CD4-positive, CD25-positive, alpha-beta regulatory T cell (primary cell): ENCODE data around the gene ANKRD6. TPM values are rescaled to one million over a fixed set of nuclear protein-coding genes. Genes with fewer than 3 reads are reported as not detected.

ENCODE experiments used
- ATAC-seq, 2 donors: fragments of 150-1000 bp; cut with Tn5 transposase; one replicate each; pipeline ENCODE4 v1.10.0; 2021; ENCODE audit warnings: low read depth in 2 of 2, moderate number of reproducible peaks in 2 of 2, moderate library complexity in 1 of 2
- DNase-seq, 3 donors: peaks; one replicate each; pipeline versions ENCODE4 v3.0.0 to v3.0.0-alpha.2; 2012 to 2022; ENCODE audit warnings: mixed read lengths in 1 of 3
- H3K27ac ChIP-seq: one replicate; pipeline ENCODE4 v1.7.0; 2013; ENCODE audit warnings: mild to moderate bottlenecking, low read length; ENCODE audit not compliant: insufficient read depth, poor library complexity, severe bottlenecking
- H3K27me3 ChIP-seq: one replicate; pipeline ENCODE4 v1.7.0; 2013; ENCODE audit warnings: low read length; ENCODE audit not compliant: control insufficient read depth, insufficient read depth
- H3K36me3 ChIP-seq: one replicate; pipeline ENCODE4 v1.7.0; 2013; ENCODE audit warnings: mild to moderate bottlenecking, low read length, moderate library complexity; ENCODE audit not compliant: control insufficient read depth, insufficient read depth
- H3K4me1 ChIP-seq: 2 replicates; pipeline ENCODE4 v1.7.0; 2013; ENCODE audit warnings: mild to moderate bottlenecking, low read length; ENCODE audit not compliant: insufficient read depth, control insufficient read depth, poor library complexity, severe bottlenecking
- H3K4me3 ChIP-seq: one replicate; pipeline ENCODE4 v1.7.0; 2013; ENCODE audit warnings: low read depth, mild to moderate bottlenecking, low read length, moderate library complexity
- H3K9me3 ChIP-seq, 2 experiments: 1 replicate in 1 of 2; 2 replicates in 1 of 2; pipeline ENCODE4 v1.7.0; 2013; ENCODE audit warnings: low read length in 2 of 2, mild to moderate bottlenecking in 1 of 2, moderate library complexity in 1 of 2; ENCODE audit not compliant: control insufficient read depth in 2 of 2
- H3K27ac Mint-ChIP-seq, 3 donors: one replicate each; pipeline ENCODE4 v1.8.0; 2020 to 2022; ENCODE audit warnings: mild to moderate bottlenecking in 3 of 3, mixed read lengths in 3 of 3, moderate library complexity in 2 of 3
- H3K27me3 Mint-ChIP-seq: one replicate; pipeline ENCODE4 v1.8.0; 2022; ENCODE audit warnings: mild to moderate bottlenecking, mixed read lengths
- H3K36me3 Mint-ChIP-seq: one replicate; pipeline ENCODE4 v1.8.0; 2020; ENCODE audit warnings: mixed read lengths
- H3K4me1 Mint-ChIP-seq, 4 donors: one replicate each; pipeline ENCODE4 v1.8.0; 2020 to 2022; ENCODE audit warnings: mixed read lengths in 4 of 4, mild to moderate bottlenecking in 1 of 4
- H3K4me3 Mint-ChIP-seq, 4 donors: one replicate each; pipeline ENCODE4 v1.8.0; 2020 to 2022; ENCODE audit warnings: mild to moderate bottlenecking in 4 of 4, mixed read lengths in 4 of 4, moderate library complexity in 3 of 4
- H3K9me3 Mint-ChIP-seq, 7 donors: one replicate each; pipeline ENCODE4 v1.8.0; 2020 to 2022; ENCODE audit warnings: mixed read lengths in 7 of 7, mild to moderate bottlenecking in 3 of 7, moderate library complexity in 2 of 7
- polyA plus RNA-seq, 4 donors: library from polyadenylated mRNA; unstranded; fragments of 300-500 nt; fragmentation: Illumina TruSeq; gene quantifications; one replicate each; pipeline ENCODE4 v1.2.3, GENCODE V29; 2021
- total RNA-seq: library from RNA; stranded (reverse); gene quantifications from one replicate; pipeline ENCODE4 v1.2.3, GENCODE V29; 2022

ANKRD6 gene
- total and polyA plus RNA-seq, 5 donors from 2014 or later, result 0.54 to 6.0 (median 1.4) TPM

- ATAC-seq (no peak), DNase-seq (no peak)
- Mint-ChIP-seq H3K27me3 (peaks cover 4% of the 10 kb centered on the region), H3K4me3 (no peak overlapping the region), H3K27ac (no peak overlapping the region), H3K4me1 (no peaks in the 10 kb centered on the region), H3K9me3 (peaks cover 0 to 4% (median 1%) of the 10 kb centered on the region in 7 donors), H3K36me3 (peaks cover 6% of the 10 kb centered on the region)
- Histone ChIP-seq H3K27me3 (no peaks in the 10 kb centered on the region), H3K9me3 (no peaks in the 10 kb centered on the region), H3K36me3 (no peaks in the 10 kb centered on the region), H3K4me1 (no peaks in the 10 kb centered on the region), H3K4me3 (no peak overlapping the region), H3K27ac (no peak overlapping the region)
Measured at GRCh38 chr6:89458704-89459103, 25.8 kb downstream of the ANKRD6 start.

- no peak overlapping the region for H3K27ac Mint-ChIP-seq
- Histone ChIP-seq H3K27ac (no peak overlapping the region), H3K4me1 (no peaks in the 10 kb centered on the region), H3K27me3 (no peaks in the 10 kb centered on the region), H3K36me3 (no peaks in the 10 kb centered on the region), H3K4me3 (no peak overlapping the region), H3K9me3 (no peaks in the 10 kb centered on the region)
- H3K9me3 Mint-ChIP-seq, result peaks cover 0 to 4% (median 1%) of the 10 kb centered on the region in 7 donors
- H3K27me3 Mint-ChIP-seq, result peaks cover 6% of the 10 kb centered on the region
- no peaks in the 10 kb centered on the region for H3K4me1 Mint-ChIP-seq
- ATAC-seq, result no peak
- H3K36me3 Mint-ChIP-seq, result peaks cover 6% of the 10 kb centered on the region
- no peak overlapping the region for H3K4me3 Mint-ChIP-seq
- DNase-seq, result no peak
Measured at GRCh38 chr6:89459501-89459900, 26.5 kb downstream of the ANKRD6 start.

- H3K27me3 Mint-ChIP-seq, result peaks cover 8% of the 10 kb centered on the region
- H3K27ac Mint-ChIP-seq, result no peak overlapping the region
- Histone ChIP-seq H3K27me3 (no peaks in the 10 kb centered on the region), H3K27ac (no peak overlapping the region), H3K4me3 (no peak overlapping the region), H3K36me3 (no peaks in the 10 kb centered on the region), H3K4me1 (no peaks in the 10 kb centered on the region), H3K9me3 (no peaks in the 10 kb centered on the region)
- ATAC-seq (no peak), DNase-seq (no peak)
- no peak overlapping the region for H3K4me3 Mint-ChIP-seq
- peaks cover 0 to 4% (median 0%) of the 10 kb centered on the region in 7 donors for H3K9me3 Mint-ChIP-seq
- H3K4me1 Mint-ChIP-seq, result no peaks in the 10 kb centered on the region
- H3K36me3 Mint-ChIP-seq, result peaks cover 3% of the 10 kb centered on the region
Measured at GRCh38 chr6:89460713-89461112, 27.8 kb downstream of the ANKRD6 start.

- H3K36me3 ChIP-seq, result no peaks in the 10 kb centered on the region
- no peak overlapping the region for H3K4me3 Mint-ChIP-seq
- no peak overlapping the region for H3K27ac ChIP-seq
- no peaks in the 10 kb centered on the region for H3K4me1 Mint-ChIP-seq
- no peaks in the 10 kb centered on the region for H3K9me3 ChIP-seq
- H3K9me3 Mint-ChIP-seq, result peaks cover 0 to 4% (median 0%) of the 10 kb centered on the region in 7 donors
- no peak overlapping the region for H3K27ac Mint-ChIP-seq
- H3K4me1 ChIP-seq, result no peaks in the 10 kb centered on the region
- ATAC-seq (no peak), DNase-seq (no peak)
- peaks cover 12% of the 10 kb centered on the region for H3K27me3 Mint-ChIP-seq
- no peaks in the 10 kb centered on the region for H3K27me3 ChIP-seq
- no peaks in the 10 kb centered on the region for H3K36me3 Mint-ChIP-seq
- H3K4me3 ChIP-seq, result no peak overlapping the region
Measured at GRCh38 chr6:89462503-89462902, 29.6 kb downstream of the ANKRD6 start.

- Mint-ChIP-seq H3K36me3 (no peaks in the 10 kb centered on the region), H3K27me3 (peaks cover 12% of the 10 kb centered on the region), H3K27ac (no peak overlapping the region), H3K4me3 (no peak overlapping the region), H3K4me1 (no peaks in the 10 kb centered on the region), H3K9me3 (peaks cover 0 to 1% (median 0%) of the 10 kb centered on the region in 7 donors)
- Histone ChIP-seq H3K4me1 (no peaks in the 10 kb centered on the region), H3K4me3 (no peak overlapping the region), H3K27me3 (no peaks in the 10 kb centered on the region), H3K27ac (no peak overlapping the region), H3K36me3 (no peaks in the 10 kb centered on the region), H3K9me3 (no peaks in the 10 kb centered on the region)
- DNase-seq (no peak), ATAC-seq (no peak)
Measured at GRCh38 chr6:89464295-89464694, 31.3 kb downstream of the ANKRD6 start.

- Histone ChIP-seq H3K9me3 (no peaks in the 10 kb centered on the region), H3K27ac (no peak overlapping the region), H3K4me1 (no peaks in the 10 kb centered on the region), H3K4me3 (no peak overlapping the region), H3K36me3 (no peaks in the 10 kb centered on the region), H3K27me3 (no peaks in the 10 kb centered on the region)
- H3K9me3 Mint-ChIP-seq, result peaks cover 0 to 1% (median 0%) of the 10 kb centered on the region in 7 donors
- DNase-seq (no peak), ATAC-seq (no peak)
- no peaks in the 10 kb centered on the region for H3K36me3 Mint-ChIP-seq
- H3K27ac Mint-ChIP-seq, result no peak overlapping the region
- no peaks in the 10 kb centered on the region for H3K4me1 Mint-ChIP-seq
- no peak overlapping the region for H3K4me3 Mint-ChIP-seq
- H3K27me3 Mint-ChIP-seq, result peaks cover 20% of the 10 kb centered on the region
Measured at GRCh38 chr6:89467437-89467836, 34.5 kb downstream of the ANKRD6 start.

- Mint-ChIP-seq H3K27me3 (peaks cover 24% of the 10 kb centered on the region), H3K36me3 (no peaks in the 10 kb centered on the region), H3K4me3 (no peak overlapping the region), H3K27ac (no peak overlapping the region), H3K4me1 (peaks cover 0 to under 1% (median 0%) of the 10 kb centered on the region in 4 donors), H3K9me3 (peaks cover 0 to 1% (median 0%) of the 10 kb centered on the region in 7 donors)
- Histone ChIP-seq H3K4me1 (no peaks in the 10 kb centered on the region), H3K27me3 (no peaks in the 10 kb centered on the region), H3K4me3 (no peak overlapping the region), H3K27ac (no peak overlapping the region), H3K9me3 (no peaks in the 10 kb centered on the region), H3K36me3 (no peaks in the 10 kb centered on the region)
- ATAC-seq (no peak), DNase-seq (no peak)
Measured at GRCh38 chr6:89468998-89469397, 36.0 kb downstream of the ANKRD6 start.

DNA sequence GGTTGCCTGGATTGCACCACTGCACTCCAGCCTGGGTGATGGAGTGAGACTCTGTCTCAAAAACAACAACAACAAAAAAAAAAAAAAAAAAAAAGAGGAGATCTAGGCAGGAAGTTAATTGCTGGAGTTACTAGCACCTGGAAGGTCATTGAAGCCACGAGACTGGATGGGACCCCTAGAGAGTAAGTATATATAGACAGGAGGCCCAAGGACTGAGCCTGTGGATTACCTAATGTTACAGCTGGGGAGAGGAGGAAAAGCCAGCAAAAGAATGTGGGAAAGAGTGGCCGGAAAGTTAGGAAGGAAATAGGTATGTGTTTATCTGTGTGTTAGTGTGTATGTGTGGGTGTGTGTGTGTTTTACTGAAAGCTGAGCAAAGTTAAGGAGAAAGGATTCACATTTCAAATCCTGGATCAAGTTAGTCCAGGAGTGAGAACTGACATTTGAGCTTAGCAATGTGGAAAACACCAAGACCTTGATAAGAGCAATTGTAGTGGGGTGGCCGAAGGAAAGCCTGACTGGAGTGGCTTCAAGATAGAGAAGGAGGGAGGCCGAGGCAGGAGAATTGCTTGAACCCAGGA lies 38.4 kb downstream of the ANKRD6 start:
- Histone ChIP-seq H3K27me3 (no peaks in the 10 kb centered on the region), H3K9me3 (no peaks in the 10 kb centered on the region), H3K36me3 (no peaks in the 10 kb centered on the region), H3K27ac (no peak overlapping the region), H3K4me1 (no peaks in the 10 kb centered on the region), H3K4me3 (no peak overlapping the region)
- Mint-ChIP-seq H3K4me3 (no peak overlapping the region), H3K4me1 (peaks cover 3 to 18% (median 10%) of the 10 kb centered on the region in 4 donors), H3K27ac (no peak overlapping the region), H3K36me3 (no peaks in the 10 kb centered on the region), H3K27me3 (peaks cover 24% of the 10 kb centered on the region), H3K9me3 (peaks cover 0 to 1% (median 0%) of the 10 kb centered on the region in 7 donors)
- DNase-seq (no peak), ATAC-seq (no peak)
